ENCODE data around the gene ZNF420. TPM values are rescaled to one million over a fixed set of nuclear protein-coding genes. Genes with fewer than 3 reads are reported as not detected.
"Not testable (repeated sequence)": the region's sequence is repeated elsewhere in the genome, so short reads cannot be mapped to it uniquely, and the experiment has no call there.

ZNF420 gene
- total RNA-seq (2014; rRNA removed) = 7.0 and 9.1 TPM in 2 replicates
- polyA plus RNA-seq (2012) = 2.2 TPM

DNA sequence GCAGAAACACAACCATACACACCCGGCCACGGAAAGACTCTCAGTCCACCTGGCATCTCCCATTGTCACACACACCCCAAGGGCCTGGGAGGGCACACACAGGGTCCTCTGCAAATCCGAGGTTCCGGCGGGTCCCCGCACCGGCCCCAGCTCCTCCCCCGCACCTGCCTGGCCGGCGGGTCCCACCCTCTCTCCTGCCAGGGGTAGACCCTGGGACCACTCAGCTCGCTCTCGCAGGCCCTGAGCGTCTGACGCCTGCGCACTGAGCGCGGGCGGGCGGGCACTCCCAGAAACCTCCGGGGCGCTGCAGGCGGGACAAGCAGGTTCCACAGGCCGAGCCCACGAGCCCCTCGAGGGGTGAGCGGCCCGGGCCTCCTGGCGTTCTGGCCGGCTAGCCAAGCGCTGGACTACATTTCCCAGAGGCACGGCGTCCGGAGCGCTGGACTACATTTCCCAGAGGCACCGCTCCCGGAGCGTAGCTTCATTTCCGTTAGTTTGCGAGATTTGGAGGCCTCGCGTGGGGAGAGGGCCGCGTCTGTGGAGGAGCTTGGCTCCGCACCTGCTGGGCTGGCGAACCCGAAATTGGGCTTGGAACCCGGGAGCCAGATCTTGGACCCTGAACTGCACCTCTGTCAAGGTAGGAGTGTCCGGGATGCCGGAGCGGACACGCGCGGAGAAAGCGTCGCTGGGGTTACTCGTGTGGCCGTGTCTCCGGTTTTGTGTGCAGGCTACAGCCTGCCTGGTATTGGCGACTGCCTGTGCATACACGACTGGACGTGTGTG lies at the start of gene ZNF420:
Gene ZNF420, plus strand, starts transcription at position 500 of the 783 bp plus-strand sequence. CDS start 10,686 bp downstream, outside the sequence.
- DNase-seq (ENCODE audit: low read depth) = peak; percentile 95

DNA sequence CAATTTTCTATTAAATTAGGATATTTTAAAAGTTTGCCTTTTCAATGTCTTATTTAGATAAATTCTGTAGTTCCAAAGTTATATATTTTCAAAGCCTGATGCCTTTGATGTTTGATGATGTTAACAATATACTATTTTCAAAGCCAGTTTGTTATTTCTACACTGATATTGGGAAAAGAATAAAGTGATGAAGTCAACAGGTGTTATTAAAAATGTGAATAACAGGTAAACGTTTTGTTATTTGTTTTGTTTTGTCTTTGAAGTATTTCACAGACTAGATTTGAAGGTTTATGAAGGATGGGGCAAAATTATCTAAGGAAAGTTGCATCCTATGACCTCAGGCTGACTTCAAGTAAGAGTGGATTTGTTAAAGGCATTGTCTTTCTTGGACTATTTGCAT lies 33.1 kb upstream of the ZNF420 start:
- DNase-seq (ENCODE audit: low read depth) = no peak

DNA sequence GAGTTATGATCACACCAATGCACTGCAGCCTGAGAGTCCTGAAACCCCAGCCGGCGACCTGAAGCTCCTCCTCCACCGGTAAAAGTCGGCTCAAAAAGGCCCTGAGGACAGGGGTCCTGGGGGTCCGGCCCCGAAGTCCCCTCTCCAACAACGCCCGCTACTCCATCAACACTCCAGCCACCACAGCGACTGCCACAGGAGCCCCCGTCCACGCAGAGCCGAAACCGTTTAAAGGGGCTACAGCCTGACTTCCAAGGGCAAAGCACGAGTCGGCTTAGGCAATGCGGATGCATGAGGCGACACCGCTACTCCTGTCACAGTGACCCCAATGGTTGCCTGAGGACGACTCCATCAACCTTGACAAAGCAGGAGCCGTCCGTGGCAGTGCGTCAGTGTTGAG lies 22.9 kb upstream of the ZNF420 start:
- no peak for DNase-seq (ENCODE audit: low read depth)

DNA sequence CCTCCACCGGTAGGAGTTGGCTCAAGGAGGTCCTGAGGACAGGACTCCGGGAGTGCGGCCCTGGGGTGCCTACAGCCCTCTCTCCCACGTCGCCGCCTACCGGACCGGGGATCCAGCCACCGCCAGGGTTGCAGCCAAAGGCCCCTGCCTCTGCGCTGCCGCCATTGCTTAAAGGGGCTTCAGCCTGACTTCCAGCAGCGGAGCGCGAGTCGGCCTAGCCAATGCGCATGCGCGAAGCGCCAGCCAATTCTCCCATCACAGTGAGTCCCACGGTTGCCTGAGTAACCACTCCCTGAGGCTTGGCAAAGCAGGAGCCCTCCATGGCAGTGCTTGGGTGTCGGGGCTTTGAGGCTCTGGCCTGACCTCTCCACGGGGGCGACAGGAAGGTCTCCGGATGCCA lies 21.5 kb upstream of the ZNF420 start:
- DNase-seq (ENCODE audit: low read depth) = no peak

DNA sequence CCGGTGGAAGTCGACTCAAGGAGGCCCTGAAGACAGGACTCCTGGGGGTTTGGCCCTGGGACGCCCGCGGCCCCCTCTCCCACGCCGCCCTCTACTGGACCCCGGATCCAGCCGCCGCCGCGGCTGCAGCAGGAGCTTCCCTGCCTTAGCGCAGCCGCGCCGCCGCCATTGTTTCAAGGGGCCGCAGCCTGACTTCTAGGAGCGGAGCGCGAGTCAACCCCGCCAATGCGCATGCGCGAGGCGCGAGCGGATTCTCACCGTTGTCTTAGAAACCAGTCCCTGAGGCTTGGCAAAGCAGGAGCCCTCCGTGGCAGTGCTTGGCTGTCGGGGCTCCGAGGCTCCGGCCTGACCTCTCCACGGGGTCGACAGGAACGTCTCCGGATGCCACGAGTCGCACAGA lies 19.1 kb upstream of the ZNF420 start:
- DNase-seq (ENCODE audit: low read depth) = no peak

DNA sequence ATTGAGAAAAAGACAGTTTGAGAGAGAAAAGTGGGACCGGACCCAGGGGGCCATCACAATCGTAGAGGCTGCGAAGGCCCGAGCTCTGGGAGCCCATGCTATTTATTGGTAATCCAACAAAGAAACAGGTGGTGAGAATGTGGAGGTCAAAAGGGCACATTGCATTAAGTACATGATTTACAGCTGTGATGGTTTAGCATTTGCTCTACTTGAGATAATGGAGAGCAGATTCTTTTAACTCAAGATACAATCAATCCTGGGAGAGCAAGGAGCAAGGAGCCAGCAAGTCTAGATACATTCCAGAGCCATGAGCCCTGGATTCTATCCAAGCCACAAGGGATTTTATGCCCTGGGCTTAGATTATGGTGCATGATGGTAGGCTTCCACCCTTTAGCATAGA lies 13.3 kb upstream of the ZNF420 start:
- not testable (repeated sequence) for DNase-seq (ENCODE audit: low read depth)

DNA sequence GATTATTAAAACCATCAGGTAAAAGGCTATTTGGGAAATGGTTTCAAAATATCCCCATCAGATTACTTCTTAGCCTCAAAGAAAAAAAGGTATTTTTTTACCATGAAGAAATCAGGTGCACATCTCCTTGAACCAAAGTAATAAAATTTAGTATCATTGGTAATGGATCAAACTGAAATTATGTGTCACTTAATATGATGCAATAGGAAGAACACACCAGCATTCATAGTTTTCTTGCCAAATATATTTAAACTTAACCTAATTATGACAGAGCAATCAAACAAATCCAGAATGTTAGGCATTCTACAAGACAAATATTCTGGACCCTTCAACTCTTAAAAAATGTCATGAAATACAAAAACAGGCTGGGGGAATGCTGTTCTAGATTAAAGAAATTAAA lies 4.1 kb upstream of the ZNF420 start:
- DNase-seq (ENCODE audit: low read depth) = no peak

DNA sequence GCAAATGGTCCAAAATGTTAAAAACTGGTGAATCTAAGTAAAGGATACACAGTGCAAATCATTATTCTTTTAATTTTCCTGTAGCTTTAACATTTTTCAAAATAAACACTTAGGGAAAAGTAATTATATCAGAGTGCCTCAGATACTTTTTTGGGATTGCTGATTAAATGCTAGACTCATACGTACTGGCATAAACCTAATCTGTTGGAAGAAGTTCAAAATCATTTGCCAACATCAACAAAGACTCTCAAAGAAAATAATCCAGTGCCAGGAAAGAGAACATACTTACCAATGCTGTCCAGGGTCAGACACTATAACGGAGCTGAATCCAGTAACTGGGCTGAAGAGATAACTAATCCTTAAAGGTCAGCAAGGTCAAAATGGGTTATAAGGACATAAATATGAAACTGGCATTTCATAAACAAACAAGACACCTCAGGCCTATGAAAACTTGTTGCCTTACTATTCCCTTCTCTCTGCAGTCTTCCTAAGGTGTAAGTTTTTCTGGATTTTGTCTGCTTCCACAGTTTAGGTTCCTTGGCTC lies 3.3 kb upstream of the ZNF420 start:
- DNase-seq (ENCODE audit: low read depth) = no peak

DNA sequence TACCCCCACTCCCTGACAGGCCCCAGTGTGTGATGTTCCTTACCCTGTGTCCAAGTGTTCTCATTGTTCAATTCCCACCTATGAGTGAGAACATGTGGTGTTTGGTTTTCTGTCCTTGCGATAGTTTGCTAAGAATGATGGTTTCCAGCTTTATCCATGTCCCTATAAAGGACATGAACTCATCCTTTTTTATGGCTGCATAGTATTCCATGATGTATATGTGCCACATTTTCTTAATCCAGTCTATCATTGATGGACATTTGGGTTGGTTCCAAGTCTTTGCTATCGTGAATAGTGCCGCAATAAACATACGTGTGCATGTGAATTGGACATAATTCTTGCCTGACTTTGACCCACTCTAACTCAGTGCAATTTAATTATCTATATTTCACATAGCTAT lies 1.7 kb upstream of the ZNF420 start:
- not testable (repeated sequence) for DNase-seq (ENCODE audit: low read depth)

DNA sequence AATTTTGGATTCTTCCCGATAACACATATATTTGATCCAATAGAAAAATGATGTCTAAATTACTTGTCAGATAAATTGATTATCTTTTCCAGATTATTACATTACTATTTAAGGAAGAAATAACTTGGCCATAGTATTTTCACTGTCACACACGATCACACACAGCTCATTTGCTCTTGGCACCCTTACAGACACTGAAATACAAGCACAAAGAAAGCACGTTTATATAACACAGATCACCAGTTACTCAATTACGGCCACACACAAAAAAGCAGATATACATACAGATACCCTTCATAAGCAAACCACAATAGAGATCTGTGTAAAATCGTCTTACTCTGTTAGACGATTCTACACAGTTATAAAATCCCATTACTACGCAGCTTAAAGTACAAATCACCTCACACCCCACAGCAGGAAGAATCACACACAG lies 716 bp upstream of the ZNF420 start:
- DNase-seq (ENCODE audit: low read depth) = no peak

DNA sequence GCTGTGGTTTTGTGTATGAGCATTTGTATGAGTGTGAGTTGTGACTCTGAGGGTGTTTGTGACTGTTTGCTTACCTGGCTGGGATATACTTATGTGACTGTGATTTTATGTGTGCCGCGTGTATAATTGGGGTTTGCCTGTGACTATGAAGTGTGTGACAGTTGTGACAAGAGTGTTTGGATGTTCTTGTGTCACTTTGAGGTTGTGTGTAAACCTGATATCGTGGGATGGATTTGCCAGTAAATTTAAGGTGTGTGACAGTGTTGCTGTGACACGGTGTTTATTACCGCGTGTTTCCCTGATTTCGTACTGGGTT lies 442 bp downstream of the ZNF420 start:
- DNase-seq (ENCODE audit: low read depth) = no peak

DNA sequence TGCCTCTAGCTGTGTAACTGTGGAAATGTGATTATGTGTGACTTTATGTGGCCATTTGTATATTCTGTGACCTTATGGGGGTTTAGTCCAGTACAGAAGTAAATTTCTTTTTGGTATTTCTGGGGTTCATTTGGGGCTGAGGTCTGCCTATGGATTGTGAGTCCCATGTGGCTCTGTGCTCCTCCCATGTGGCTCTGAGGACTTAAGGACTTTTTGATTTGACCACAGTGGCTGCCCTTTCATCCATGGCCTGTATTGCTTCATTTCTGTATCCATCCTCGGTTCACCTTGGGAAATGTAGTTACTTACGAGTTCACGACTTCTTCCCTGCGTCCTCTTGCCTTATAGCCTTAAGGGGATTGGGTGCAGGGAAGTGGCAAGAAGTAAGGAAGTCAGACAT lies 1.0 kb downstream of the ZNF420 start:
- no peak for DNase-seq (ENCODE audit: low read depth)

DNA sequence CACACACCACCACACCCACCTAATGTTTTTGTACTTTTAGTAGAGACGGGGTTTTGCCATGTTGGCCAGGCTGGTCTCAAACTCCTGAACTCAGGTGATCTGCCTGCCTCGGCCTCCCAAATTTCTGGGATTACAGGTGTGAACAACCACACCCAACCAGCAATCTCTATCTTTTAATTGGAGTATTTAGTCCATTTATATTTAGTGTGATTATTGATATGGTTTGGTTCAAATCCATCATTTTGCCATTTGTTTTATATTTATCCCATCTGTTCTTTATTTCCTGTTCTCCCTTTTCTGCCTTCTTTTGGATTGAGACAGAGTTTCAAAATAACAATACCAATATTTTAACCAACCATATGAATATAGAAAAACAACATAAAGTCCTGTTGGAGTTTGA lies 4.1 kb downstream of the ZNF420 start:
- no peak for DNase-seq (ENCODE audit: low read depth)

DNA sequence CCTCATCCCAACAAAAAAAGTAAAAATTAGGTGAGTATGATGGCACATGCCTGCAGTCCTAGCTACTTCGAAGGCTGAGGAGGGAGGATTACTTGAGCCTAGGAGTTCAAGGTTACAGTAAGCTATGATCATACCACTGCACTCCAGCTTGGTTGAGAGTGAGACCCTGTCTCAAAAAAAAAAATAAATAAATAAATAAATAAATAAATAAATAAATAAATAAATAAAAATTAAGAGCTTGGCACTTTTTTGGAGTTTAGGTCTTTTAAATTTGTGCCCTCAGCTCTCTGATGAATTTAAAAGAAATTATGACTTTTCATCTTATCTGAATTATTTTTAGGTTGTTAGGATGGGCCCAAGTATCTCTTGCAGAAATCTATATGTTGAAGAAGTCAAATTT lies 8.9 kb downstream of the ZNF420 start:
- no peak for DNase-seq (ENCODE audit: low read depth)

DNA sequence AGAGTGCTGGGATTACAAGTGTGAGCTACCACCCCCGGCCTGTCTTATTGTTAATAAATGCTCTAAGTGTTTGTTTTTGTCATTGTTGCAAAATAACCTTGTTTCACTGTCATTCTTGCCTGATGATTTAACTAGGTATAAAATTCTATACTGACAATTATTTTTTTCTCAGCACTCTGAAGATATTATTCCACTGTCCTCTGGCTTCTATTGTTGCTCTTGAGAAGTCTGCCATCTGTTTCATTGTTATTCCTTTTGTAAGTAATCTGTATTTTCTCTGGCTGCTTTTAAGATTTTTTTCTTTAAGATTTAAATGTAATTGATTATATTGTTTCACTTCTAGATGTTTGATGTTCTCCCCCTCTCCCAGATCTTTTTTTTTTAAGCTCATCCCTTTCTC lies 17.6 kb downstream of the ZNF420 start:
- peak; percentile 11 for DNase-seq (ENCODE audit: low read depth)

DNA sequence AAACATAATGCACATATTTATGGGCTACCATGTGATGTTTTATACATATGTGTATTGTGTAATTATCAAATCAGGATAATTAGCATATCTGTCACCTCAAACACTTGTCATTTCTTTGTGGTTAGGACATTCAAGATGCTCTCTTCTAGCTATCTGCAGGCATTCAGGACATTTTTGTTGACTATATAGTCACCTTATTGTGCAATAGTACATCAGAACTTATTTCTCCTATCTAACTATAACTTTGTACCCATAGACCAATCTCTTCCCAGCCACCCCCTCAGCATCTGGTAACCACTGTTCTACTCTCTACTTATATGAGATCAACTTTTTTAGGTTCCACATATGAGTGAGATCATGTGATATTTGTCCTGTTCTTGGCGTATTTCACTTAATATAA lies 20.3 kb downstream of the ZNF420 start:
- DNase-seq (ENCODE audit: low read depth) = no peak

DNA sequence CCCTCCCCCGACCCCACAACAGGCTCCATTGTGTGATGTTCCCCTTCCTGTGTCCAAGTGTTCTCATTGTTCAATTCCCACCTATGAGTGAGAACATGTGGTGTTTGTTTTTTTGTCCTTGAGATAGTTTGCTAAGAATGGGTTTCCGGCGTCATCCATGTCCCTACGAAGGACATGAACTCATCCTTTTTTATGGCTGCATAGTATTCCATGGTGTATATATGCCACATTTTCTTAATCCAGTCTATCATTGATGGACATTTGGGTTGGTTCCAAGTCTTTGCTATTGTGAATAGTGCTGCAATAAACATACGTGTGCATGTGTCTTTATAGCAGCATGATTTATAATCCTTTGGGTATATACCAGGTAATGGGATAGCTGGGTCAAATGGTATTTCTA lies 25.9 kb downstream of the ZNF420 start:
- DNase-seq (ENCODE audit: low read depth) = not testable (repeated sequence)

DNA sequence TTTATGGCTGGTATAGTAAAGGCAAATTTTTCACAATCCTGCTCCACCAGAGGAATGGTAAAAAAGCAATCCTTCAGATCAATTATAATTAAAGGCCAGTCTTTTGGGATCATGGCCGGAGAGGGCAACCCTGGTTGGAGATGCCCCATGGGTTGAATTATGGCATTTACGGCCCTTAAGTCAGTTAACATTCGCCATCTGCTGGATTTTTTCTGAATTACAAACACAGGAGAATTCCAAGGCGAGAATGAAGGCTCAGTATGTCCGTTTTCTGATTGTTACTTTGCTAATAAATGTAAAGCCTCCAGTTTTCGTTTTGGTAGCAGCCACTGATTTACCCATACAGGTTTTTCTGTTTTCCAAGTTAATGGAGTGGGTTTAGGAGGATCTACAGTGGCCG lies 33.5 kb downstream of the ZNF420 start:
- not testable (repeated sequence) for DNase-seq (ENCODE audit: low read depth)

DNA sequence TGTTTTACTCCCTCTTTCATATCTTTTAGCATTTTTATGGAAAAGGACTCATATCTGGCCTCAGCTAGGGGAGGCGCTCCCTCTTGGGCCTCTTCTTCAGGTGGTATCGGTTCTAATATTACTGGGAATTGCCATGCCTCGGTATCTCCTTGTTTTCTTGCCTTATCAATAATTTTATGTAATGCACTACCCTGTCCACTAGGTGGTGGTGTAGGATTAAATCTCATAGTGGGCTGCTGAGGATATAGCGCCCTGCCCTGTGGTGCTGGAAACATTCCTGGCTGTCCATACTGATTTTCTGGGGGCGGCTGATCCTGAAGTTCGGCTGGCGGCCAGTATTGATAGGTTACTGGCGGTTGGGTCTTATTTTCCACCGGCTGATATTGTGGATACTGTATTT lies 35.8 kb downstream of the ZNF420 start:
- DNase-seq (ENCODE audit: low read depth) = no peak

DNA sequence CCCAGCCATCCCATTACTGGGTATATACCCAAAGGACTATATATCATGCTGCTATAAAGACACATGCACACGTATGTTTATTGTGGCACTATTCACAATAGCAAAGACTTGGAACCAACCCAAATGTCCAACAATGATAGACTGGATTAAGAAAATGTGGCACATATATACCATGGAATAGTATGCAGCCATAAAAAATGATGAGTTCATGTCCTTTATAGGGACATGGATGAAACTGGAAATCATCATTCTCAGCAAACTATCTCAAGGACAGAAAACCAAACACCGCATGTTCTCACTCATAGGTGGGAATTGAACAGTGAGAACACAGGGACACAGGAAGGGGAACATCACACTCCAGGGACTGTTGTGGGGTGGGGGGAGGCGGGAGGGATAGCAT lies 43.9 kb downstream of the ZNF420 start:
- DNase-seq (ENCODE audit: low read depth) = not testable (repeated sequence)

DNA sequence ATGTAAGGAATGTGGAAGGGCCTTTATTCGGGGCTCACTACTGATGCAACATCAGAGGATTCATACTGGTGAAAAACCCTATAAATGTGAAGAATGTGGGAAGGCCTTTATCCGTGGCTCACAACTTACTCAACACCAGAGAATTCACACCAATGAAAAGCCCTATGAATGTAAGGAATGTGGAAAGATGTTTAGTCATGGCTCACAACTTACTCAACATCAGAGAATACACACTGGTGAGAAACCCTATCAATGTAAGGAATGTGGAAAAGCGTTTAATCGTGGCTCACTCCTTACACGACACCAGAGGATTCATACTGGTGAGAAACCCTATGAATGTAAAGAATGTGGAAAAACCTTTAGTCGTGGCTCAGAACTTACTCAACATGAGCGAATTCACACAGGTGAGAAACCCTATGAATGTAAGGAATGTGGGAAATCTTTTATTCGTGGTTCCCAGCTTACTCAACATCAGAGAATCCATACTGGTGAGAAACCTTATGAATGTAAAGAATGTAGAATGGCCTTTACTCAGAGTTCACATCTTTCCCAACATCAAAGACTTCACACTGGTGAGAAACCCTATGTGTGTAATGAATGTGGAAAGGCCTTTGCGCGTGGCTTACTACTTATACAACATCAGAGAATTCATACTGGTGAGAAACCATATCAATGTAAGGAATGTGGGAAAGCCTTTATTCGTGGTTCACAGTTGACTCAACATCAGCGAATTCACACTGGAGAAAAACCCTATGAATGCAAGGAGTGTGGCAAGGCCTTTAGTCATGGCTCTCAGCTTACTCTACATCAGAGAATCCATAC lies 50.0 kb downstream of the ZNF420 start:
- DNase-seq (ENCODE audit: low read depth) = no peak

DNA sequence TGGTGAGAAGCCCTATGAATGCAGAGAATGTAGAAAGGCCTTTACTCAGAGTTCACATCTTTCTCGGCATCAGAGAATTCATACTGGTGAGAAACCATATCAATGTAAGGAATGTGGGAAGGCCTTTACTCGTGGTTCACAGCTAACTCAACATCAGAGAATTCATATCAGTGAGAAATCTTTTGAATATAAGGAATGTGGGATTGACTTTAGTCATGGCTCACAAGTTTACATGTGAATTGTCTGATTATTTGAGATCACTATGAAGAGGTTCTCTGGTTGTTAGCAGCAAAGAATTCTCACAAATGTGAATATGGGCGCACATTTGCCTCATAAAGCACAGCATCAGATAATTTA lies 50.6 kb downstream of the ZNF420 start:
- DNase-seq (ENCODE audit: low read depth) = no peak

DNA sequence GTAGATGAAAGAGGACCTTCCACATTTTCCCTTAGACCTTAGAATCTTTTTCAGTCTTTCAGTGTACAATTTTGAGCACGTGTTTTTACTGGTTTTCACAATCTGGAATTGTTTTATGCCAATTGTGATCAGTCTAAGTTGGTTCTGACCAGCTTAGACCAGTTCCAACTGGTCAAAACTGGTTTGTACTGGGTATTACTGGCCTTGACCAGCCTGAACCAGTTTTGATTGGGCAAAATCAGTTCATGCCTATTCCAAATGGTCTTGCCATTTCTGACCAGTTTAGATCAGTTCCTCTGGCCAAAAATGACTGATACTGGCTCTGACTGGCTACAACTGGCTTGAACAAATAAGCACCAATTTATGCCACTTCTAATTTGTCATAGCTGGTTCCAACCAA lies 57.9 kb downstream of the ZNF420 start:
- DNase-seq (ENCODE audit: low read depth) = no peak

All from LHCN-M2 (cell line).